ENCODE measurements around the gene IKZF1.

The IKZF1 gene

GRCh38 chr7:50309721-50310120 lies 5.2 kb downstream of the IKZF1 start:
- no peak for DNase-seq

- DNase-seq, result no peak
Observed at GRCh38 chr7:50310361-50310760, 5.8 kb downstream of the IKZF1 start.

GRCh38 chr7:50310956-50311355 lies 6.4 kb downstream of the IKZF1 start:
- no peak for DNase-seq

- no peak for DNase-seq
Observed at GRCh38 chr7:50312250-50313162, 8.0 kb downstream of the IKZF1 start.

- DNase-seq, result no peak
Observed at GRCh38 chr7:50314836-50315592, 10.5 kb downstream of the IKZF1 start.

GRCh38 chr7:50315739-50316671 lies 11.5 kb downstream of the IKZF1 start:
- no peak for DNase-seq

GRCh38 chr7:50317221-50317678 lies 12.7 kb downstream of the IKZF1 start:
- no peak for DNase-seq

- DNase-seq, result no peak
Observed at GRCh38 chr7:50317697-50318669, 13.5 kb downstream of the IKZF1 start.

GRCh38 chr7:50321487-50322067 lies 17.1 kb downstream of the IKZF1 start:
- DNase-seq, result no peak

GRCh38 chr7:50324113-50324512 lies 19.6 kb downstream of the IKZF1 start:
- DNase-seq, result no peak

- DNase-seq, result no peak
Observed at GRCh38 chr7:50327443-50327842, 22.9 kb downstream of the IKZF1 start.

GRCh38 chr7:50329775-50330174 lies 25.3 kb downstream of the IKZF1 start:
- DNase-seq, result no peak

- DNase-seq, result no peak
Observed at GRCh38 chr7:50330254-50330653, 25.7 kb downstream of the IKZF1 start.

- no peak for DNase-seq
Observed at GRCh38 chr7:50330696-50331095, 26.2 kb downstream of the IKZF1 start.

GRCh38 chr7:50331564-50332208 lies 27.2 kb downstream of the IKZF1 start:
- no peak for DNase-seq

GRCh38 chr7:50332241-50333165 lies 28.0 kb downstream of the IKZF1 start:
- no peak for DNase-seq

GRCh38 chr7:50333221-50333651 lies 28.7 kb downstream of the IKZF1 start:
- DNase-seq, result no peak

GRCh38 chr7:50334341-50334994 lies 30.0 kb downstream of the IKZF1 start:
- DNase-seq, result no peak

Measured in NCI-H446 (cell line).